ENCODE results near the gene OR6C4. TPM values are rescaled to one million over a fixed set of nuclear protein-coding genes. Genes with fewer than 3 reads are reported as not detected.
"Not testable (repeated sequence)": the region's sequence is repeated elsewhere in the genome, so short reads cannot be mapped to it uniquely, and the experiment has no call there.

Gene OR6C4
- total RNA-seq, 4 donors from 2014 or later, result not detected

DNA sequence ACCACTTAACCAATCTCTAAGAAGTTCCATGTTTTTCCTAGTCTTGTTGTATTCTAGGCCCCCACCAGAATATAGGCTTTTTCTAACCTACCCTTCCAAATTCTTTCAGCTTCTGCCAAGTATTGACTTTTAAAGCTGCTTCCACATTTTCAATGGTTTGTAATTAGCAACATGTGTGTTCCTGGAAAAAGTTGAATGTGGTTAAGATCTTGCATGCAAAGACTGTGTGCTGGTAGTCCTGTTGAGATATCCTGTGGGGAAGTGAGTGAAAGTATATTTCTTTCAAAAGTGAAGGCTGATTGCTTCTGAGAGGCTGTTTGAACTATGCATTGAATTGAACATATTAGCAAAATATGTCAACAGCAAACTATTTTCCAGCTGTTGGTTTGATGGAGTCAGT lies 646 bp upstream of the OR6C4 start:
- no peak for ATAC-seq
- TF ChIP-seq EP300 (IDR thresholded peaks at IDR 0.05), result no peak
- TF ChIP-seq, protein P1, sequence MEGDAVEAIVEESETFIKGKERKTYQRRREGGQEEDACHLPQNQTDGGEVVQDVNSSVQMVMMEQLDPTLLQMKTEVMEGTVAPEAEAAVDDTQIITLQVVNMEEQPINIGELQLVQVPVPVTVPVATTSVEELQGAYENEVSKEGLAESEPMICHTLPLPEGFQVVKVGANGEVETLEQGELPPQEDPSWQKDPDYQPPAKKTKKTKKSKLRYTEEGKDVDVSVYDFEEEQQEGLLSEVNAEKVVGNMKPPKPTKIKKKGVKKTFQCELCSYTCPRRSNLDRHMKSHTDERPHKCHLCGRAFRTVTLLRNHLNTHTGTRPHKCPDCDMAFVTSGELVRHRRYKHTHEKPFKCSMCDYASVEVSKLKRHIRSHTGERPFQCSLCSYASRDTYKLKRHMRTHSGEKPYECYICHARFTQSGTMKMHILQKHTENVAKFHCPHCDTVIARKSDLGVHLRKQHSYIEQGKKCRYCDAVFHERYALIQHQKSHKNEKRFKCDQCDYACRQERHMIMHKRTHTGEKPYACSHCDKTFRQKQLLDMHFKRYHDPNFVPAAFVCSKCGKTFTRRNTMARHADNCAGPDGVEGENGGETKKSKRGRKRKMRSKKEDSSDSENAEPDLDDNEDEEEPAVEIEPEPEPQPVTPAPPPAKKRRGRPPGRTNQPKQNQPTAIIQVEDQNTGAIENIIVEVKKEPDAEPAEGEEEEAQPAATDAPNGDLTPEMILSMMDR (IDR thresholded peaks at IDR 0.05), result no peak
- no peak for TF ChIP-seq POLR2A (IDR thresholded peaks at IDR 0.05)
- no peak for TF ChIP-seq POLR2AphosphoS5 (IDR thresholded peaks at IDR 0.05)
- Histone ChIP-seq H3K27ac (no peak overlapping the region), H3K4me3 (no peak overlapping the region), H3K4me1 (no peaks in the 10 kb centered on the region), H3K27me3 (no peaks in the 10 kb centered on the region), H3K36me3 (no peaks in the 10 kb centered on the region), H3K9me3 (no peaks in the 10 kb centered on the region)

DNA sequence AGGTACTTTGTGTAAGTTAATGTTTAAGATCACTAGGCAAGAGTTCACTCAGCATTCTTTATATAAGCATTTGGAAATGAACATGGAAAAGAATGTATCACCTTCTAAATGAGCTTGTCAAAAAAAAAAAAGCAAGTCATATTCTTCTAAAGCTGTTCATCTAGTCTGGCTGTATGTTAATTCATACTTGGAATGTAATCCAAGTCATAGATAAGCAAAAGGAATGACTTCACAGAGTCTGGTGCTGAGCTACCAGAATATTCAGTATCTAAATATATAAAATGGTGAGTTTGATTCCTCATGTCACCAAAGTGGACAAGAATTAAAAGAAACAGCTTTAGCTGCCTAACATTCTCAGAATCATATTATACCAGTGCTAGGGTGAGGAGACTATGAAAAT lies 4.9 kb downstream of the OR6C4 start:
- Histone ChIP-seq H3K27ac (no peak overlapping the region), H3K27me3 (no peaks in the 10 kb centered on the region), H3K4me1 (no peaks in the 10 kb centered on the region), H3K9me3 (peaks cover 0 to 22% (median 0%) of the 10 kb centered on the region in 3 donors), H3K36me3 (no peaks in the 10 kb centered on the region), H3K4me3 (no peak overlapping the region)
- TF ChIP-seq, protein P1 (IDR thresholded peaks at IDR 0.05), result no peak
- TF ChIP-seq POLR2AphosphoS5 (IDR thresholded peaks at IDR 0.05) (no peak), POLR2A (IDR thresholded peaks at IDR 0.05) (no peak), EP300 (IDR thresholded peaks at IDR 0.05) (no peak)
- ATAC-seq, result no peak

DNA sequence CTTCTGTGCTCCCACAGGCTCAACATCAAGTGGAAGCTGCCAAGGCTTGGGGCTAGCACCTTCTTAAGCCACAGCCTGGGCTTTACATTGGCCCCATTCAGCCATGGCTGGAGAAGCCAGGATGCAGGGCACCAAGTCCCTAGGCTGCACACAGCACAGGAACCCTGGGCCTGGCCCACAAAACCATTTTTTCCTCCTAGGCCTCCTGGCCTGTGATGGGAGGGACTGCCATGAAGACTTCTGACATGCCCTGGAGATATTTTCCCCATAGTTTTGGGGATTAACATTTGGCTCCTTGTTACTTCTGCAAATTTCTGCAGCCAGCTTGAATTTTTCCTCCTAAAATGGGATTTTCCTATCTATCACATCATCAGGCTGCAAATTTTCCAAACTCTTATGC lies 20.7 kb downstream of the OR6C4 start:
- not testable (repeated sequence) for H3K27me3 ChIP-seq, H3K4me1 ChIP-seq, ATAC-seq, H3K36me3 ChIP-seq, H3K4me3 ChIP-seq, H3K27ac ChIP-seq
- H3K9me3 ChIP-seq, result peaks cover 0 to 54% (median 0%) of the 10 kb centered on the region in 3 donors

DNA sequence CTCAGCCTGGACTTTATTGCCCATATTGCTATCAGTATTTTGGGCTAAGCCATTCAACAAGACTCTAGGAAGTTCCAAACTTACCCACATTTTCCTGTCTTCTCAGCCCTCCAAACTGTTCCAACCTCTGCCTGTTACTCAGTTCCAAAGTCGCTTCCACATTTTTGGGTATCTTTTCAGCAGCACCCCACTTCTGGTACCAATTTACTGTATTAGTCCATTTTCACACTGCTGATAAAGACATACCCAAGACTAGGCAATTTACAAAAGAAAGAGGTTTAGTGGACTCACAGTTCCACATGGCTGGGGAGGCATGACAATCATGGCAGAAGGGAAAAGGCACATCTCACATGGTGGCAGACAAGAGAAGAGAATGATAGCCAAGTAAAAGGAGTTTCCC lies 21.3 kb downstream of the OR6C4 start:
- H3K36me3 ChIP-seq, H3K27me3 ChIP-seq, H3K27ac ChIP-seq, H3K4me3 ChIP-seq, H3K4me1 ChIP-seq, ATAC-seq: not testable (repeated sequence)
- H3K9me3 ChIP-seq, result peaks cover 0 to 54% (median 0%) of the 10 kb centered on the region in 3 donors
- WGBS, 2 donors (ENCODE audit: low coverage in 1 of 2), result 75% methylated on average over 1 of the region's 1 CpG; no CpG with 5 or more reads in 1 of the 2 donors

DNA sequence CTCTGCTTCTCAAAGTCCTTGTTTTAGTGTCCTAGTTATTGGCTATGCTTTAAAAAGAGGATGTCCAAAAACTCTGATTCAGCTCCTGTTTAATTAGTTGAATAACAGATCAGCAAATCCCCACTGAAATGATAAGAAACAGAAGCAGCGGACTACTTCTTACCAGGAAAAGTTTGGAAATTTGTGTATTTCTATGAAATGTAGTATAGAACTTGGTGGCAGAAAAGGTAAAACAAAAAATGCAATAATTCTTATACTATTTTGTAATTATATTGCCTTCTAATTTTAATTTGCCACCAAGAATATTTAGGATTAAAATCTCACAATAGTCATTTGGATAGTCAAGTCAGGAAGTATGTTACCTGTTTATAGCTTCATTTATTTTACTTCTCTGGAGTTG lies 22.8 kb downstream of the OR6C4 start, which contains the start of gene OR2AP1:
TSS of gene OR2AP1 (plus strand) at position 301 of the 400 bp plus-strand sequence. CDS start 1,947 bp downstream, outside the sequence.
- Histone ChIP-seq H3K4me1 (no peaks in the 10 kb centered on the region), H3K9me3 (peaks cover 0 to 46% (median 0%) of the 10 kb centered on the region in 3 donors), H3K36me3 (no peaks in the 10 kb centered on the region), H3K4me3 (no peak within 1 kb of the TSS), H3K27ac (no peak within 1 kb of the TSS), H3K27me3 (no peaks in the 10 kb centered on the region)
- 75 to 93% methylated on average over 1 of the region's 1 CpG for WGBS, 2 donors (ENCODE audit: low coverage in 1 of 2)
- no peak for ATAC-seq
- TF ChIP-seq, protein P1 (IDR thresholded peaks at IDR 0.05), result no peak
- no peak for TF ChIP-seq POLR2AphosphoS5 (IDR thresholded peaks at IDR 0.05)
- no peak for TF ChIP-seq POLR2A (IDR thresholded peaks at IDR 0.05)
- no peak for TF ChIP-seq EP300 (IDR thresholded peaks at IDR 0.05)

DNA sequence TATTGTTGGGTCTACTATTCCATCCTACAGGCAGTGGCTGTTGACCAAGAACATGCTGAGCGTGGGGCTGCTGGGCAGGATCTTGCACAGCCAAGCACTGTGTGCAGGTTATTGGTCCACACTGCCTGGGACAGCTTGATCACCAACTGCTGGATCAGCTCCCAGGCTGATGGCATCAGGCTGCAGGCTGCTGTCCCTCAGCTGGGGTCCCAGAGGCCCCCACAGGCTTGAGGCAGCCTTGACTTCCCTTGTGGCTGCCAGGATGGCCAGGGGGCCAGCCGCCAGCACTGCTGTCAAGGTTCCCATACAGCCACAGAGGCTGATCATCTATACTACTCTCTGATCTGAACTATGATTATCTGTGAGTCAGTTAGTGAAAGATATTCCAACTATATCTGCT lies 32.7 kb downstream of the OR6C4 start:
- no peaks in the 10 kb centered on the region for H3K36me3 ChIP-seq
- no peak for ATAC-seq
- no peaks in the 10 kb centered on the region for H3K4me1 ChIP-seq
- TF ChIP-seq EP300 (IDR thresholded peaks at IDR 0.05), result no peak
- TF ChIP-seq, protein P1 (IDR thresholded peaks at IDR 0.05), result no peak
- TF ChIP-seq POLR2AphosphoS5 (IDR thresholded peaks at IDR 0.05), result no peak
- no peak for TF ChIP-seq POLR2A (IDR thresholded peaks at IDR 0.05)
- H3K4me3 ChIP-seq, result no peak overlapping the region
- H3K9me3 ChIP-seq, result peaks cover 0 to 21% (median 0%) of the 10 kb centered on the region in 3 donors
- no peak overlapping the region for H3K27ac ChIP-seq
- H3K27me3 ChIP-seq, result no peaks in the 10 kb centered on the region
- WGBS, 2 donors (ENCODE audit: low coverage in 1 of 2), result 86% methylated on average over 1 of the region's 2 CpGs; no CpG with 5 or more reads in 1 of the 2 donors

Data from gastroesophageal sphincter (tissue), 4 donors.